ENCODE results near the gene KRTAP10-2.
"Not testable (repeated sequence)": the region's sequence is repeated elsewhere in the genome, so short reads cannot be mapped to it uniquely, and the experiment has no call there.

Gene KRTAP10-2

DNA sequence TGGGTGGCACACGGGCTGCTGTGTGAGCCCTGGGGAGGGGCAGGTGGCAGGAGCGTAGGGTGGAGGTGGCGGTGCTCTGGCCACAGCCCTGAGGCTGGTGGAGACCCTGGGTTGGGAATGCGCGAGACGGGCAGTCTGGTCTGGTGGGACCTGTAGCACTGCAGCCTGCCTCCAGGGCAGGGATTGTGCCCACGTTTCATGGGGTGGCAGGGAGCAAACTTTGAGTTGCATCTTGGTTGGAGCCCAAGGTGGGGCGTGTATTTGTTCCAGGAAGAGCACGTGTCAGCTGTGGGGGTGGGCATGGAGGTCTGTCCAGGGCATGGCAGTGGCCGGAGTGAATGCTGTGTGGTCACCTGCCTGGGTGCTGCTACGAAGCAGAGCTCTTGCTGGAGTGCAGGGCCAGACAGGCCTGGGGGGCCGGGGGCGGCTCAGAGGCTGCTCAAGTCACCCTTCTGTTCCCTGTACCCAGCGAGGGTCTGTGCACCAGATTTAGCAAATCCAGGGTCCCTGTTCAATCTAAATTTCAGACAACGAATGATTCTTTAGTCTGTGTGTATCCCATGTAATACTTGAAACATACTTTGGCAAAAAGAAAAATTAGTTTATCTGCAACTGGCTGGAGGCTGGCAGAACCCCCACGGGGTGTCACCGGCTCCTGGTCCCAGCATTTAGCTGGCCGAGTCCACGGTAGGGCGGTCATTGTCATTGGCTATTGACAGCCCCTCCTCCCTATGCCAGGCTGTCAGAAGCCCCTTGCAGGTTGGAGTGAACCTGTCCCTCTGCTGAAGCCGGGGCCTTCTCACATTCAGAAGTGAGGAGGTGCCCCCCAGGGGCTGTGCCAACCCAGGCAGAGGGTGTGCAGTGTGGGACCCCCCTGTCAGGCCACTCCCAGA is 38.6 kb downstream of the KRTAP10-2 start:
- DNase-seq, result no peak

DNA sequence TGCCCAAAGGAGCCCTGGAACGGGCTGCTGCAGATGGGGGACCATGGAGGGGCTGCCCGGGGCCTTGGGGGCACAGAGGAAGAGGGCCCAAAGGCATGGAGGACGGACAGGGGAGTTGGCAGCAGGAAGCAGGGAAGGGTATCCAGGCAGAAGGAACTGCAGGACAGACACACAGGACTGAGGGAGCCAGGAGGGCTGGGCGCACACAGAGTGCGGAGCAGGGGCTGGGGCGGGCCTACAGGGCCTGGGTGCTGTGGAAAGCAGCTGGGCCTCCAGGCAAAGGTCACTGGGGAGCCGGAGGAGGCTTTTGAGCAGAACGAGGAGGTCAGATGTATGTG is 39.4 kb downstream of the KRTAP10-2 start:
- DNase-seq, result no peak

- DNase-seq, result no peak
Measured at GRCh38 chr21:44511219-44511937, 39.9 kb downstream of the KRTAP10-2 start.

- peak; percentile 65 to 80 (median 77) for DNase-seq
Measured at GRCh38 chr21:44510508-44511218, 40.6 kb downstream of the KRTAP10-2 start.

DNA sequence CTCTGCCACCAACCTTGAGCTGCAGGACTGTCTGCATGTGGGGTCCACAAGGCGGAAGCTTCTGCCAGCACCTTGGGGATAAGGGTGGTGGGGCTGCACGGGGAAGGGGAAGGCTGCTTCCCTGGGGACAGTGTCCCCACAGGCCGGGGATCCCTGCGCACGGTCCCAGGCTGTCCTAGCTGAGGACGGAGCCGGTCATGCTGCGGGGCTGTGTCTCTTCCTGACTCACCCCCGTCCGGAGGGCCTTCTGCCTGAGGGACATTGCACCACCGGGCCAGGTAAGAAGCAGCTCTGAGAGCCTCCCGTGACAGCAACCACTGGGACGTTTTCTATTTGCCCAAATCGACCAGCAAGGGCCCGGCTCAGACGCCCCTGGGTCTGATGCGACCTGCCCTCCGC is 41.2 kb downstream of the KRTAP10-2 start:
- DNase-seq, result no peak

GRCh38 chr21:44509539-44509938 is 41.8 kb downstream of the KRTAP10-2 start:
- no peak for DNase-seq

- no peak for DNase-seq
Measured at GRCh38 chr21:44508711-44509445, 42.4 kb downstream of the KRTAP10-2 start.

DNA sequence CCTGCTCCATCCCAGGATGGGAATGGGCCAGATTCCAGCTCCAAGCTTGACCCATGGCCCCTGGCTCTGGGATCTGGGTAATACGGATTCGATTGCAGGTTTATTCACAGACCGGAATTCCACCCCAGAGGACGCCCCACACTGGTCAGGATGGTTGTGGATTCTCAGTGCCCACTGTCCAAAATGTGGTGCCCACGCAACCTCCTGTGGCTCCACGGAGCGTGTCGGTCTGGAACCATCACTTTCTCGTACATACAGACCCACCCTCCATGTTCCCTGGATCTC is 42.9 kb downstream of the KRTAP10-2 start:
- DNase-seq, result no peak

- no peak for DNase-seq
Measured at GRCh38 chr21:44507673-44508425, 43.5 kb downstream of the KRTAP10-2 start.

DNA sequence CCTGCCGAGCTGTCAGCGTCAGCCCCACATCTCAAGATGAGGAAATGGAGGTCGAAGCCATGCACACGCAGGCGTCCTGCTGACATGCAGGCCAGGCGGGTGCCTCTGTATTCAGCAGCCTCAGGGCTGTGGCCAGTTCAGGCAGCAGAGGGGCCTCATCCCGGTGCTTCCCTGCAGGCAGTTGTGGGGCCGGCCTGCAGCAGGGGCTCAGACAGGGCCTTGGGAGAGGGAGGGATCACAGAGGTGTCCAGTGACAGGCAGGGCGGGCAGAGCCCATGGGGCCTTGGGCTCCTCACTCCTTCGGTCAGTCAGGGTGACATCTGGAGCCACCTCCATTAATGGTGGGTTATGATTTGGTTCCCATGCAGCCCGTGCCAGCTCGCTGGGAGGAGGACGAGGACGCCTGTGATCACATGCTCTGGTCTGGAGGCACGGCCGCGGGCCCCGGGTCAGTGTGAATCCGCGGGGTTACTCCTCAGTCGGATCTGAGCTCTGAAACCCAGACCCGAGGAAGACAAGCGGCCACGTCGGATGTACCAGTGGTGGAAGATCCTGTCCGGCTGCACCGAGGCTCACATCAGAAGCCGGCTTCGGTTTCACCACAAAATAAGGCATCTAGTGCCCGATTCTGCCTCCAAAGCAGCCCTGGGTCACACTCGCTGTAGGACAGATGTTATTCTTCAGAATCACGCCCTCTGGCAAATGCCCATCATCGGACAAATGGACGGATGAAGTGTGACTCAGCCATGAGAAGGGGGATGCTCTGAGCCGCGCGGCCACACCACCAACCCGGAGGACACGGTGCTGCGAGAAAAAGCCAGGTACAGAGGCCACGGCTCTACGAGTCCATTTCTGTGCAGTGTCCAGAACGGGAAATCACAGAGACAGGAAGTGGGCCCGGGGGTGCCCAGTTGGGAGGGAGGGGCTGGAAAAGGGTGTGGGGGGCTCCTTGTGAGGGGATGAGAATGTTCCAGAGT is 44.7 kb downstream of the KRTAP10-2 start:
- no peak for DNase-seq

DNA sequence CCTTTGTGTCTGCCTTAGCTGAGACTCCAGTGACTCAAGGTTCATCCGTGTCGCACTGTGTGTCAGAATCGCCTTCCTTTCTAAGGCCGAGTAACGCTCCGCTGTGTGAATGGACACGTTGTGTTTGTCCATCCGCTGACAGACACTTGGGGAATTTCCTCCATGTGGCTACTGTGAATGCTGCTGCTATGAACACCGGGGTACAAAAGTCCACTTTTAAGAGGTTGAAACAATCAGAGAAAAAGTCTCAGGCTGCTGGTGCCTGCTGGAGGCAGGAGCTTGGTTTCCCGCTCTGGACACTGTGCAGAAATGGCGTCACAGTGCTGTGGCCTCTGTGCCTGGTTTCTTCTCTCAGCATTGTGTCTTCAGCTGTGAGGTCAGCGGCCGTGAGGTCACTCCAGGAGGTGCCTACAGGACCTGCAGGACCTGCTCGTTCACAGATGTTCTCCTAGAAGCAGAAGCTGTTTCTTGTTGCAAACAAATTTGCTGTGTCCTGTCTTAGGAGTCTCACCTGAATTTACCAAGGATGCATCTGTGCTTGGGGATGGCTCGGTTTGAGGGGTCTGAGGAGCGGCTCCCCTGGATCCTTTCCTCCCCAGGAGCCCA is 45.5 kb downstream of the KRTAP10-2 start:
- no peak for DNase-seq

DNA sequence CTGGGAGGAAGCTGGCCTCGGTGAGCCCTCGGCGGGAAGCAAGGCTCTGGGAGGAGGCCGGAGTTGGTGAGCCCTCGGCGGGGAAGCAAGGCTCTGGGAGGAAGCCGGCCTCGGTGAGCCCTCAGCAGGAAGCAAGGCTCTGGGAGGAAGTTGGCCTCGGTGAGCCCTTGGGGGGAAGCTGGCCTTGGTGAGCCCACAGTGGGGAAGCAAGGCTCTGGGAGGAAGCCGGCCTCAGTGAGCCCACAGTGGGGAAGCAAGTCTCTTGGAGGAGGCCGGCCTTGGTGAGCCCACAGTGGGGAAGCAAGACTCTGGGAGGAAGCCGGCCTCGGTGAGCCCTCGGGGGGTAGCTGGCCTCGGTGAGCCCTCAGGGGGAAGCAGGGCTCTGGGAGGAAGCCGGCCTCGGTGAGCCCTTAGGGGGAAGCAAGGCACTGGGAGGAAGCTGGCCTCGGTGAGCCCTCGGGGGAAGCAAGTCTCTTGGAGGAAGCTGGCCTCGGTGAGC is 47.4 kb downstream of the KRTAP10-2 start:
- no peak for DNase-seq

- not testable (repeated sequence) for DNase-seq
Measured at GRCh38 chr21:44503006-44503889, 48.1 kb downstream of the KRTAP10-2 start.

DNA sequence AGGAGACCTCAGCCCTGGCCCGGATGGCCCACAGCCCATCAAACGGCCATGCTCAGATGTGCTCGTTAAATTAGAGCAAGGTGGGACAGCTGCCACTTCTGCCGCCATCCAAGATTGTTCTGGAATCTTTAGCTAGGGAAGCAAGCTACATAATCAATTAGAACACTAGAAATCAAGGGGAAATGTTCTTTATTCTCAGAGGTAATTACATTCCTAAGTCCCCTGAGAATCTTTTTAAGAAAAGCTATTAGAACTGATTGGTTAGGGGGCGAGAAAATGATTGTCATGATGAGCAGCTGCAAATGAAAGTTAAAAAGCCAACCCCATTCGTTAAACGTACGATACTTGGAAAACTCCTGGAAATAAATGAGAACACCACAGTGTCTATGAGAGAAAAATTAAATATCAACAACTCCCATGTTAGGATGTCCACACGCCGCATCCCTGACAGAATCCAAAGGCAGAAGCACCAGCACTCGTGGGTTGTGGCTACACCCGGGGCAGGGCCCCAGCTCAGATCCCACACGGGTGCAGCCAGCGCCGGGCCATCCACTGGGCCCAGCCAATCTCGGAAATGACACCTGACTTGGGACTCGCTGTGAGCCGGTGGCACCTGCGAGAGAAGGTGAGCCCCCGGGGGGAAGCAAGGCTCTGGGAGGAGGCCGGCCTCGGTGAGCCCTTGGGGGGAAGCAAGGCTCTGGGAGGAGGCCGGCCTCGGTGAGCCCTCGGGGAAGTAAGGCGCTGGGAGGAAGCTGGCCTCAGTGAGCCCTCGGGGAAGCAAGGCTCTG is 48.9 kb downstream of the KRTAP10-2 start:
- no peak for DNase-seq
